ENCODE data around the gene RPTOR.

Gene RPTOR

DNA sequence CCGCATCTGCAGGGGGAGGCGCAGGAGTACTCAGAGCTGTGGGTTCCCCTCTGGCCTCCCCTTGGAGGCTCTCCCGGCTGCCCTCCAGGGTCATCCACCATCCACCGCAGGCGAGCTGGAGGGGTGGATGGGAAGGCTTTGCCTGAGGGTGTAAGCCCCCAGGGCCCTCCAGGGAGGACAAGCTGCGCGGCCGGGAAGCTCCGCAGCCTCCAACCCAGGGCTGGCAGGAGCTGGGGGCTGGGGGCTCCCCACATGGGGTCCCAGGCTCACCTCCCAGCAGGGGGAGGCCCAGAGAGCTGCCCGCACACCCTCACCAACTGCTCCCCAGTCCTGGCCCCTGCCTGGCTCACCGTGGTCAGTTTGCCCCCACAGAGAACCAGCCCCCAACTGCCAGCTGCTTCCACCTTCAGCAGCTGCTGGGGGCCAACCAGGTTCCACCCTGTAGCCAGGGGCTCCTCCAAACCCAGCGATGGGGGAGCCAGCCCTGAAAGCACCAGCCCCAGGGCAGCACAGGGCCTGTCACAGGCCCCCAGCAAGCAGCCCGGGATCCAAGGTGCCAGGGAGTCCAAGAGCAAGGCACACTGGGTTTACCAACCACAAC, 427.2 kb downstream of the RPTOR start:
- DNase-seq, result no peak

DNA sequence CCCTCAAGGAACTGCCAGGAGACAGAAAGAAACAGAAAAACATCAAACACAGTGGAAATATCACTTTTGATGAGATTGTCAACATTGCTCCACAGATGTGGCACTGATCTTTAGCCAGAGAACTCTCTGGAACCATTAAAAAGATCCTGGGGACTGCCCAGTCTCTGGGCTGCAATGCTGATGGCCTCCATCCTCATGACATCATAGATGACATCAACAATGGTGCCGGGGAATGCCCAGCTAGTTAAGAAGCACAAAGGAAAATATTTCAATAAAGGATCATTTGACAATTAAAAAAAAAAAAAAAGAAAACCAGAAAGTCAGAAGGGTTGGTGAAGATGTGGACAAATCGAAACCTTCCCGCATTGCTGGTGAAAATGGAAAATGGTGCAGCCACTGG, 432.1 kb downstream of the RPTOR start:
- DNase-seq, result no peak

DNA sequence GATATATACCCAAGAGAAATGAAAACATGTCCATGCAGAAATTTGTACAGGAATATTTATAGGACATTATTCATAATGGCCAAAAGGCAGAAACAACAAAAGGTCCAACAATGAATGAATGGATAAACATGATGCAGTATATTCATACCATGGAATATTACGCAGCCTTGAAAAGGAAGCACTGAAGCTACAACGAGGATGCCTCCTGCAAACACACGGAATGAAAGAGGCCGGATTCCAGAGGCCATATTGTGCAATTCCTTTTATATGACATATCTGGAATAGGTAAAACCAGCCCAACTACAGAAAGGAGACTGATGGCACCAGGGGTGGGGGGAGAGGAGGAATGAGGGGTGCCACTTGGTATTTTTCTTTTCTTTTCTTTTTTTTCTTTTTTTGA, 432.5 kb downstream of the RPTOR start:
- DNase-seq, result no peak

DNA sequence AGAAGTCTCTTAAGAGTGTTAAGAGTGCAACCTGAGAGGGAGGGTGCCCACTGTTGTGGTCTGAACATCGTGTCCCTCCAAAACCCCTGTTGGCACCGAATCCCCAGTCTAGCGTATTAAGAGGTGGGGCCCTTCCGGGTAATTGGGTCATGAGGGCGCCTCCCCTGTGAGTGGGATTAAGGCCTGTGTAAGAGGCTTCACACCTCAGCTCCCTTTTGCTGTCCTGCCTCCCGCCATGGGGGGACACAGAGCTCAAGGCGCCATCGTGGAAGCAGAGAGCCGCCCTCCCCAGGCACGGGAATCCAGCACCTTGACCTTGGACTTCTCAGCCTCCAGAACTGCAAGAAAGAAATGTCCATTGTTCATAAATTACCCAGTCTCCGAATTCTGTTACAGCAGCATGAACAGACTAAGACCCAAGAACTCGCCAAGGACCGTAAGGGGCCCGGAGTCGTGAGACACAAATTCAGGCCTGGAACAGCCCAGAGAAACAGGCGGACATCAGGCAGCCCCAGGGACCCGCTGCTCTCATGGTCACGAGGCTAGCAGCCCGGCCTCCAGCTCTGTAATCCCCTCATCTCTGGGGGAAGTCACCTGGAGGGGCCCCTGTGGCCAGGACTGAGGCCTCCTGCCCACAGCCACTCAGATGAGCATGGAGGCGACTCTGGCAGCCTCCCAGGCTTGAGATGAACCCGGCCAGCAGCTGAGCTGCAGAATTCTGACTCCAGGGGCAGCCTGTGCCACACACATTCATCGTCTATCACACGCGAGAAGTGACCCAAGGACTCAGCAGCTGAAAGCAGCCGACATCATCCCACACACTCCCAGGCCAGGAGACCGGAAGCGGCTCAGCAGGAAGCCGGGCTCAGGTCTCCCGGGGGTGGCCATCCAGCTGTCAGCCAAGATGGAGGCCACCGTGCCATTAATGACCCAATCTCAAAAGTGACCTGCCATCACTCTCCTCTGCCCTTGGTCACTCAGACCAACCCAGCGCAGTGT, 434.2 kb downstream of the RPTOR start:
- DNase-seq, result peak; percentile 40

DNA sequence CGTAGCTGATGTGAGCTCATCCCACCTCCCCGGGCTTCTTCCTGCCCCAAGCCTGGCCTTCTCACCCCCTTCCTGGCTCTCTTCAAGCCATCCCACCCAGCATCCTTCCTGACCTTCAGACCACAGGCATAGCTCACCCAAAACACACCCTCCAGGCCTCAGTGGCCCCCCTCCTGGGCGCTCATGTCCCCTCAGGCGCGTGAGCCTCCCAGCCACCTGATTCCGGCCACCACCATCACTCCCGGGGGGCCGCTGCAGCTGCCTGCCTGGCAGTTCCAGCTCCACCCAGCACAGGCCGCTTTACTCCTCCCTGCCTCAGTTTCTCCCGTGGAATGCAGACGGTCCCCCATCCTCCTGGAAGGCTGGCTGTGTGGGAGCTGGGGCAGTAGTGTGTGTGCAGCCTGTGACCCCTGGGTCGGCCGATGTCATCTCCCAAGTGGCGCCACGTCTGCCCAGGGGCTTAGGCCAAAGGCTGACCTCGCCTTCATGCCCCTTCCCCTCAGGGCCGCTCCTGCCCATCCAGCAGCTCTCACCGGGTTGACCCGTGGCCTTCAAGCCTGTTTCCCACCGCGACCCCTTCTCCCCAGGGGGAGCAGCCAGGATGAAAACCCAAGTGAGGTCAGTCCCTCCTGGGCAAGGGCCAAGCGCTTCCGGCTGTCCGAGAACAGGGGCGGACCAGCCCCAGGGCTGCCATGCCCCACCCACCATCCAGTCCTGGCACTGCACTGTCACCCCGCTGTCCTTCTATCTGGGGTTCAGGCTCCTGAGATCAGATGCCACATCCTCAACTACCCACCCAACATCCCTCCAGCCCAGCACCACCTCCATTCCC, 435.1 kb downstream of the RPTOR start:
- peak; percentile 31 for DNase-seq

DNA sequence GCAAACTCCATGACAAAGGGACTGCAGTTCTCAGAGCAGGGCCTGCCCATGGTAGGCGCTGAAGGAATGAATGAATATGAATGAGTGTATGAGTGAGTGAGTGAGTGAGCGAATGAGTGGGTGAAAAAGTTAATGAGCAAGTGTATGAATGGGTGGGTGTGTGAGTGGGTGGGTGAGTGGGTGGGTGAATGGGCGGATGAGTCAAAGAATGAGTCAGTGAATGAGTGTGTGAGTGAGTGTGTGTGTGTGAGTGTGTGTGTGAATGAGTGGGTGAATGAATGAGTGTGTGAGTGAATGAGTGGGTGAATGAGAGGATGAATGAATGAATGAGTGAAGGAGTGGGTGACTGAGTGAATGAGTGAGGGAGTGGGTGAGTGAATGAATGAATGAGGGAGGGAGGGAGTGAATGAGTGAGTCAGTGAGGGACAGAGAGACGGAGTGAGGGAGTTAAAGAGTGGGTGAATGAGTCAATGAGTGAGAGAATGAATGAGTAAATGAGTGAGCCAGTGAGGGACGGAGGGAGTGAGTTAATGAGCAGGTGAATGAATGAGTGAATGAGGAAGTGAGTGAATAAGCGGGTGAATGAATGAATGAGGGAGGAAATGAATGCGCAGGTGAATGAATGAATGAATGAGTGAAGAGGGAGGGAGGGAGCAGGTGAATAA, 435.9 kb downstream of the RPTOR start:
- DNase-seq, result peak; percentile 13

DNA sequence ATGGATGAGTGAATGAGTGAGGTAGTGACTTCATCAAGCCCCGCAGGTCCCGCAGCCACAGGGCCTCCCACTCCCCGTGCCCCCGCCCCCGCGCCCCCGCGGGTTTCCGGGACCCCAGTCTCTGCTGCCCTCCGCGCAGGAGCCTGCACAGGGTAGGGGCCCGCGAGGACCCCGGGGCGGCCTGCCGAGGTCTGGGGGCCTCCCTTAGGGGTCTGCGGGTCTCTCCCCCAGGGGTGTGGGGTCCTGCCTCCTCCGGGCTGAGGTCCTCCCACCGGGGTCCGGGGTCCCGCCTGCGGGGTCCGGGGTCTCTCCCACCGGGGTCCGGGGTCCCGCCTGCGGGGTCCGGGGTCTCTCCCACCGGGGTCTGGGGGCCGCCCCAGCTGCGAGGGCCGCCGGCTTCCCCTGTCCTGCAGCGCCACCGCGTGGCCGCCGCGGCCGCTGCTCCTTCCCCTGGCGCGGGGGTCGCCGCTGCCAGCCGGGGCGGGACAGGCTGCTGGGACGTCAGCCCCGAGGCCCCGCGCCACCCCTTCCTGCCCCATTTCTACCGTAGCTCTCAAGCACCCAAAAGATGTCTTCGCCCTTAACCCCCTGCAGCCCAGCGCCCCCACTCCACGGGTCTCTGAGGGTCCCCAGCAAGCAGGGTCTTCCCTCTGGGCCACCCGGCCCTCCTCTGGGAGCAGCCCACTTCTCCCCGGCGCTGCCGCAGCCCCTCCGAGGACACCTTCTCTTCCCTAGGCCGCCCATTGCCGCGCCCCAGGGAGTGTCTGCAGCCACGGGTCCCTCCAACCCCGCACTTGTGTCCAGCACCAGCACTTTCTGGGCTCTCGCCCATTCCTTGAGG, 436.6 kb downstream of the RPTOR start:
- peak; percentile 33 for DNase-seq

DNA sequence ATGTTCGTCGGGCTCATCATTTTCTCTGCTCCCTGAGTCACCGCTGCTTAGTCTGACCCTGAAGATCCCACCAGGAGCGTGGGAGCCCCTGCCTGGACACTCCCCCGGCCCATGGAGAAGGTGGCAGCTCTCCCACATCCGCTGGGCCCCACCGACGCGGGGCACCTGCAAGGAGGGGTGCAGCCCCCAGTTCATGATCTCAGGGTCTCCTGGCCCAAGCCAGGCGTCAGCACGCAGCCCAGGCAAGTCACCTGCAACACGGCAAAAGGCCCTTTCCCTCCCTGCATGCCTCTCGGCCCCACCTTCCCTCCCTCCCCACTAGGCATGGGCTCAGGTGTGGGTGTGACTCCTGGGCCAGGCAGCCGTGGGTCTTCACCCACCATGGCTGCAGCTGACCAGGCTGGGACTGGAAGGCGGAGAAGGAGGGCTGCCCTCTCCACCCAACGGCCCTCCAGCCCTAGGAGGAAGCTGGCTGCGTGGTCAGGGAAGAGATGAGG, 437.3 kb downstream of the RPTOR start:
- no peak for DNase-seq

DNA sequence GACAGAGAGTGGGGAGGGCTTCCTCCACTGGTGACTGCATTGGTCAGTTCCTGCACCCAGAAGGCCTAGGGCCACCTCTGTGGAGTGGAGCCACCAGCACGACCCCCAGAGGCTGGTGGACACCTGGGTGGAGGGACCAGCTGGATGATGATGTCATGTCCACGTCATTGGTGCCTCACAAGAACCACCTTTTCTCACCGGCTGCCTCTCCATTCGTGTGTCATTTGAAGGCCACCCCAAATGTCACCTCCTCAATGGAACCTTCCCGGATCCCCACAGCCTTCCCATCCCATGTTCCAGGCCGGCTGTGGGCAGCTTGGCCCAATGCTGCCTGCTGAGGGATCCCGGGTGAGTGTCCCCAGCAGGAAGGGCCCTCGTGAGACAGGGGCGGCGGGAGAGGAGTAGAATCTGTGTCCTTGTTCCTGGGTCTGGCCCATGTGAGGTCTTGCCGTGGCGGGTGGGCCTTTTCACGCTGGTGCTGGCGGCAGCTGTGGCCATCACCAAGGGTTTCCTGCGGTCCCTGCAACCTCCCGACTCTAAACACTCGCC, 437.9 kb downstream of the RPTOR start:
- peak; percentile 32 for DNase-seq

DNA sequence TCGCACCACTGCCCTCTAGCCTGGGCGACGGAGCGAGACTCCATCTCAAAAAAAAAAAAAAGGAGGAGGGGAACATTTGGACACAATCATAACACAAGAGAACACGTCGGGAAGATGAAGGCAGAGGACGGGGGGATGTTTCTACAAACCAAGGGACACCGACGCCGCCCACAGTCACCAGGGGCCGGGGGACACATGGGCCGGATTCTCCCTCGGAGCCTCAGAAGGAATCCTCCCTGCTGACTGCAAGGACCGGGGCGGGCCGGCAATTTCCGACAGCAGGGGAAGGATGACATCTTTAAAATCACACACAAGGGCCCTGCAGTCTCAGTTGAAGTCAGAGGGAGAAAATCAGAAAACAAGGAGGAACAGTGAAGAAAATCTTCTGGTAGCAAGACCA, 438.9 kb downstream of the RPTOR start:
- DNase-seq, result peak; percentile 4

DNA sequence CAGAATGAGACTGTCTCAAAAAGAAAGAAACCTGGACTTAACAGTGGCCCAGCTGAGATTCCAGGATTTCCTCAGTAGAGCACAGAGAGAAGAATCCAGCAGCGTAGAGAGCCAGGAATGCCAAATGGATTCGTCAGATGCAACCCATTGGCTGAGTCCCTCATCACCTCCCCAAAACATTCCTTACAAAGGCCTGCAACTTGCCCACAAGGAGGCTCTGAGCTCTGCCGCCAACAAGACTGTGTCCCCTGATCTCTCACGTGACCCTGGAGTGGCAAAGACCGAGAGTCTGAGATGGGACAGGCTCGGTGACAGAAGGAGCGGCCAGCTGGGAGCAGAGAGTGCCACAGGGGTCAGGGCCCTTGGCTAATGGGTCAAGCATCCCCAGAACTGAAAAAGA, 440.1 kb downstream of the RPTOR start:
- DNase-seq, result peak; percentile 40

DNA sequence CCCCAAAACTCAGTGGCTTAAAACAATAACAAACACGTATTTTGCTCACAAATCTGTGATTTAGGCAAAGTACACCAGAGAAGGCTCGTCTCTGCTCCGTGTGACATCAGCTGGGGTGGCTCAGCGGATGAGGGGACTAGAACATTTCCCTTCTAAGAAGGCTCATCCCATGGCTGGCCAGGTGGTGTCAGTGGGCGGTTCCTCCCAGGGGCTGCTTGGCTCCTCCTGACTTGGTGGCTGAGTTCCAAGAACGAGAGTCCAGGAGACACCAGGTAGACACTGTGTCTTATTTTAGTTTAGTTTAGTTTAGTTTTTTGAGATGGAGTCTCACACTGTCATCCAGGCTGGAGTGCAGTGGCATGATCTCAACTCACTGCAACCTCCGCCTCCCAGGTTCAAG, 441.4 kb downstream of the RPTOR start:
- DNase-seq, result peak; percentile 15

DNA sequence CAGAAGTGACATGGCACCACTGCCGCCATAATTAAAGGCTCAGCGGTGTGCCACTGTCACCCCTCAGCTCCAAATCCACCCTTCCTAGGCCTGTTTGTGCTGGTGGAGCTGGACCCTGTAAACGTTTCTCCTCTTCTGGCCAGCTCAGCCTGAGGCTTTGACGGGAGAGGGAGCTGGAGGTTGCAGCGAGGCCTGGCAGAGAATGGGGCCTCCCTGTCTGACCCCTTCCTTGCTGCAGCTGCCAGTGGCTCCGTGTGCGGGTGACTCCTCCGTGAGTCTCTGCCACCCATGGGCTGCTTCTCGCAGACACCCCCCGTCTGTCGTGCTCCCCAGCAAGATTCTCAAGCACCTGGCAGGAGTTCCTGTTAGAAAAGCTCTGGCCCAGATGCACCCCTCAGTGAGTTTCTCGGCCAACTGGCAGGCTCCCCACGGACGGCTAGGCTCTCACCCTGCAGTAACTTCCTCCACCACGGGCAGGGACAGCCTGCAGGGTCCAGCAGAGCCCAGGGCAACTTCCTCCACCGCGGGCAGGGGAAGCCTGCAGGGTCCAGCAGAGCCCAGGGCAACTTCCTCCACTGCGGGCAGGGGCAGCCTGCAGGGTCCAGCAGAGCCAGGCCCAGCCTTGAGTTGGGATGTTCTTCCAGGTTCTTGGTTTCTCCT, 442.3 kb downstream of the RPTOR start:
- peak; percentile 35 for DNase-seq

DNA sequence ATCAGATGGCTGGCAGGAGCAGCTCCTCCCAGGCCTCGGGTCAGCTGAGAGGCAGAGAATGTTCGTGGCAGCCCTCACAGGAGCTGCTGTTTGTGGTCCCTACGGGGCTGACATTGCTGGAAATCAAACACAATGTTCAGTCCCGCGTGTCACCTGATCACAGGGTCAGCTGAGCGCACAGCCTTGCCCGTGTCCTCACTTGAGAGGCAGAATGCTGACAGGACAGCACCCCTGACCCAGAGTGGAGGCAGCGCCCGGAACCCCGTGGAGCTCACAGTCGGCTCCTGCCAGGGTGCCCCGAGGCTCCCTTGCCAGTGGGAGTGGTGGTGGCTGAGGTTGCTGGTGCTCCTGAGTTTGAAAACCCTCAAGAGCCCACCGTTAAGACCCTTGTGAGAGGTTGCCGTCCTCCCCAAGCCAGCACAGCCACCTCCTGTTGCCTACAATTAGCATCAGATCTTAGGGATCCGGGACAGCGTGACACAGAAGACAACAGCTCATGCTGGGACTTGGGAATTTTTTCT, 443.4 kb downstream of the RPTOR start:
- peak; percentile 36 for DNase-seq

DNA sequence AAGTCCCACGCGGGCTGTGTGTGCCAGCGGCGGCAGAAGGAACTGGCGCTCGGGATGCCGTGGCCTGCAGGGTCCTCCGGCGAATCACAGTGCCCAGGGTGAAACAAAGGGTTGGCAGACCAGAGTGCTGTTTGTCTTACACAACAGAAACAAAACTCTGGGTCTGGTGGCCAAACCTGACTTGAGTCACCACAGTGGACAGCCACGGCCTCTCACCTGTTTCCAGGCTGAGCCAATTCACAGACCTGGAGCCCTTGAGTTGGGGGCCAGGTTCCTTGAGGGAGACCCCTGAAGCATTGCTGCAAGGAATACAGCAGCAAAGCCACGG, 444.9 kb downstream of the RPTOR start:
- peak; percentile 27 for DNase-seq

DNA sequence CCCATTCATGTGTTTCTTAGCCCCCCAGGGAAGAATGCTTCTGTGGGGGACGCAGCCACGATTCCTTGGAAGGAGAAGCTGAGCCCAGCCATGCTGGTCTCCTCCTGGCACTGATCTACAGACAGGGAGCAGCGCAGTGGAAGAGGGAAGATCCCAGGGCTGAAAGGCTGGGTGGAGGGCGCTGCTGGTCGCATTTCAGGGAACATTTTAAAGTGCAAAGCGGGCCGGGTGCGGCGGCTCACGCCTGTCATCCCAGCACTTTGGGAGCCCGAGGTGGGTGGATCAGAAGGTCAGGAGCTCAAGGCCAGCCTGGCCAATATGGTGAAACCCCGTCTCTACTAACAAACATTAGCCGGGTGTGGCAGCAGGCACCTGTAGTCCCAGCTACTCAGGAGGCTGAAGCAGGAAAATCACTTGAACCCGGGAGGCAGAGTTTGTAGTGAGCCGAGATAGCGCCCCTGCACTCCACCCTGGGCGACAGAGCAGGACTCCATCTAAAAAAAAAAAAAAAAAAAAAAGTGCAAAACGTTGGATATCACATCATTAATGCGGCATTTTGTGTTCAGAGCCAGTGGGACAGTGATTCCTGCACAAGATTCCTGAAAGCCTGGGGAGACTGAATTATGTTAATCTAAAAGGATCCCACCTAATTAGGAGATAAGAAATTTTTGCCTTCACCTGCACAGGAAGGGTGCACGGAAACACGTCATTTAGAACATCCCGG, 446.4 kb downstream of the RPTOR start:
- DNase-seq, result peak; percentile 31

DNA sequence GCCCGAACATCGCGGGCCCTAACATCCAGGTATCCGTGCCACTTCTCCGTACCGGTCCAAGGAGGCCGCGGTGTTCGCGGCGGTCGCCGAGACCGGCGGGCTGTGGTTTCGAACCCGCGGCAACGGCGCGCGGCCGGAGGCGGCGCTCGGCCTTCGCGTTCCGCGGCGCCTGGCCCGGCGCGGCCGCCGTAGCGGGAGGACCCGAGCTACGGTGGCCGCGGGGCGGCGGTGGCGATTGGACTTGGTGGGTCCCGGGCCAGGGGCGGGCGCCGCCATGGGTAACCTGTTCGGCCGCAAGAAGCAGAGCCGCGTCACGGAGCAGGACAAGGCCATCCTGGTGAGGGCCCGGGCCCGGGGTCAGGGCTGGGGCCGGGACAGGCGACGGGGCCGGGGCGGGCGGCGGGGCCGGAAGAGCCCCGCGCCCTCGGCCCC, 447.0 kb downstream of the RPTOR start, which contains the start of gene CHMP6:
Gene CHMP6 (plus strand): TSS at position 197 of the 432 bp plus-strand sequence. CDS start 78 bp downstream, at position 275.
- peak; percentile 77 for DNase-seq

DNA sequence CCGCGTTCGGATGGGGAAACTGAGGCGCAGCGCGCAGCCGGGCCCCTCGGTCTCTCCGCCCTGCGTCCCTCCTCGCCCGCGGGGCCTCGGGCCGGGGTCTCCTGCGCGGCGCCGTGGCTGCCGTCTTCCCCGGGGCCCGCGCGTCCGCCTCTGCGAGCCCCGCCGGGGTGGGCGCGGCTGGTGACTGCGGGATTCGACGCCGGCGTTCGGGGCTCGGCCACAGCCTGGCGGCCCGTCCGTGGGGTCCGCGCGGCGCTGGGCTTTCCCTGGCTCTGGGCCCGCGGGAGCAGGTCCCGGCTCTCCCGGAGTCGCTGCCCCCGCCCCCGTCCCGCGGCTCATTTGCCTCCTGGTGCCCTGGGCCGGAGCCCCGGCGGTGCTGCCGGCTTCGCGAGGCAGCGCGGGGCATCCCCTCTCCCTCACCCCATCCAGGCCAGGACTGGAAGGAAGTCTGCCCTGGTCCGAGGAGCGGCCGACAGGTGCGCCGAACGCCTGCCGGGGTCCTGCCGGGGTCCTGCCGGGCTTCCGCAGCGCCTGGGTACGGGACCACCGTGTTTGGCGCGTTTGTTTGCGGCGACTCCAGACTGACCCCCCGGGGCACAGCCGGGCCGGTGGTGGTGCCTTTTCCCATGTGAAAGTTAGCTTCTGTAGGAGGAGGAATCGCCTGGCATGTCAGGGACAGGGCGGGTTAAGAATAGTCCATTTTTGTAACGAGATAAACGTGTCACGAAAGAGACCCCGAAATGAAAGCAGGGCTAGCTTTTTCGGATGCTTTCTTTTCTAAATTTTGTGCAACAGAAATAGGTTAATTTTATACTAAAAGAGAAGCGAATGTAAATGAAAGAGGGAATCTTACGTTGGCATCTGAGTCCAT, 447.7 kb downstream of the RPTOR start:
- peak; percentile 50 for DNase-seq
